ENCODE measurements around the gene KRTAP6-2.

DNA sequence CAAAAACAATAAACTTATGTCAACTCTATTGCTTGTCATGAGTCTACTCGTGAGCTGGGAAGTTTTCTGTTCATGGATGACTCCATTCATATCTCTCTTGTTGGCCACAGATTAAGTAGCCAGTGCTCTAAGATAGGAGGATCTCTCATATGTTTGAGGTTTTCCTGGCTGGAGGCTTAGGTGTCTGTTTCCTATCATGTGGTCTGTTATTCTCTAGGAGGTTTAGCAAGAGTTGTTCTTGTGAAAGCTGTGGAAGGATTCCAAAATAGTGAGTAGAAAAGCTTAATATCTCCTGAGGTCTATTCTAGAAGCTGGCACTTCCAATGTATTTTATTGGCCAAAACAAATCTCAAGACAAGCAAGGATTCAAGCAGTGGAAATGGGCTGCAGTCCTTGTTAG, 30.5 kb upstream of the KRTAP6-2 start:
- TF ChIP-seq, protein P1, sequence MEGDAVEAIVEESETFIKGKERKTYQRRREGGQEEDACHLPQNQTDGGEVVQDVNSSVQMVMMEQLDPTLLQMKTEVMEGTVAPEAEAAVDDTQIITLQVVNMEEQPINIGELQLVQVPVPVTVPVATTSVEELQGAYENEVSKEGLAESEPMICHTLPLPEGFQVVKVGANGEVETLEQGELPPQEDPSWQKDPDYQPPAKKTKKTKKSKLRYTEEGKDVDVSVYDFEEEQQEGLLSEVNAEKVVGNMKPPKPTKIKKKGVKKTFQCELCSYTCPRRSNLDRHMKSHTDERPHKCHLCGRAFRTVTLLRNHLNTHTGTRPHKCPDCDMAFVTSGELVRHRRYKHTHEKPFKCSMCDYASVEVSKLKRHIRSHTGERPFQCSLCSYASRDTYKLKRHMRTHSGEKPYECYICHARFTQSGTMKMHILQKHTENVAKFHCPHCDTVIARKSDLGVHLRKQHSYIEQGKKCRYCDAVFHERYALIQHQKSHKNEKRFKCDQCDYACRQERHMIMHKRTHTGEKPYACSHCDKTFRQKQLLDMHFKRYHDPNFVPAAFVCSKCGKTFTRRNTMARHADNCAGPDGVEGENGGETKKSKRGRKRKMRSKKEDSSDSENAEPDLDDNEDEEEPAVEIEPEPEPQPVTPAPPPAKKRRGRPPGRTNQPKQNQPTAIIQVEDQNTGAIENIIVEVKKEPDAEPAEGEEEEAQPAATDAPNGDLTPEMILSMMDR (IDR thresholded peaks at IDR 0.05): no peak
- TF ChIP-seq EZH2 (IDR thresholded peaks at IDR 0.05; ENCODE audit: borderline replicate concordance, insufficient read depth, low read depth, low read length, poor library complexity, severe bottlenecking): no peak
